ENCODE data around the gene PSTPIP2. TPM values are rescaled to one million over a fixed set of nuclear protein-coding genes. Genes with fewer than 3 reads are reported as not detected.

The PSTPIP2 gene
- total and polyA plus RNA-seq, 9 of the 15 experiments (the other 6 are each of a cell fraction or from before 2014, with no cell fraction given) = 14.0 to 45.7 (median 27.1) TPM

DNA sequence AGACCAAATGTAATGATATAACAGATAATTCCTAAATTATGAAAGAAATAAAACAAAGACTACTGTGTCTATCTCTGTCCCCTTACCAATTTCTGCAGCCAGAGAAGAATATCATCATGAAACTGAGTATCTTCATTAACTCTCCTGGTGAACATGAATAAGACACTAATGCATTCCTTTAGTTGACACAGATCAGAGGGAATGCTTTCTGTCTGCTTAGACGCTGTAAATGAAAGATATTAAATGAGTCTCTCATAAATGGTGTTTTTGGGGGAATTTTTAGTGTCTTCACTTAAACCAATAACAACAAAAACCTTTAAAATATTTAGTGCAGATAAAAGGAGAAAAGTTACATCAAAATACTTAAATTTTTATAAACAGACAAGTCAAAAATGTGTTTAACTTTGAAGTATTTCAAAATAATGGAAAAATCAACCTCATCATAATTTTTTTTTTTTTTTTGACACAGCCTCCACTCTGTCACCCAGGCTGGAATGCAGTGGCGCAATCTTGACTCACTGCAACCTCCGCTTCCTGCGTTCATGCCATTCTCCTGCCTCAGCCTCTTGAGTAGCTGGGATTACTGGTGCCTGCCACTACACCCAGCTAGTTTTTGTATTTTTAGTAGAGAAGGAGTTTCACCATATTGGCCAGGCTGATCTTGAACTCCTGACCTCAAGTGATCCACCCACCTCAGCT lies 120.9 kb downstream of the PSTPIP2 start:
- Histone ChIP-seq H3K79me2 (ENCODE audit: control insufficient read depth, insufficient read depth, low read length) (no peaks in the 10 kb centered on the region), H3K36me3 (ENCODE audit: control insufficient read depth, insufficient read depth, low read length) (peaks cover 68% of the 10 kb centered on the region; the same call in 2 of the 3 replicates), H3K27me3 (ENCODE audit: control insufficient read depth in 2 of 2, insufficient read depth in 2 of 2, low read length in 2 of 2) (no peaks in the 10 kb centered on the region), H3K4me1 (replicated peaks in 1 of 2; ENCODE audit: control insufficient read depth in 2 of 2, insufficient read depth in 2 of 2, low read length in 2 of 2) (no peaks in the 10 kb centered on the region), H3K9me3 (replicated peaks; ENCODE audit: control insufficient read depth, insufficient read depth, low read depth, low read length) (no peaks in the 10 kb centered on the region), H3K9me1 (ENCODE audit: control insufficient read depth, insufficient read depth, low read length) (no peaks in the 10 kb centered on the region), H4K20me1 (replicated peaks; ENCODE audit: control insufficient read depth, insufficient read depth, low read length) (no peaks in the 10 kb centered on the region), H3K4me2 (ENCODE audit: insufficient read depth, low read length) (no peak overlapping the region), H3K4me3 (no peak overlapping the region), H3K9ac (ENCODE audit: insufficient read depth in 1 of 2, low read depth in 2 of 2, low read length in 2 of 2) (no peak overlapping the region), H2AFZ (ENCODE audit: low read depth, low read length) (no peak overlapping the region), H3K27ac (ENCODE audit: extremely low read depth, low read depth, low read length) (no peak overlapping the region)
- no peak for ATAC-seq
- FAIRE-seq = no peak
- 84% methylated on average over 4 of the region's 4 CpGs for WGBS (ENCODE audit: insufficient coverage, low coverage, missing lambda C conversion rate)
- in situ Hi-C loops (cut with MboI) = no loop called here
- no TSS peak for BruUV-seq (replicated peaks)
- TF ChIP-seq, protein P1, sequence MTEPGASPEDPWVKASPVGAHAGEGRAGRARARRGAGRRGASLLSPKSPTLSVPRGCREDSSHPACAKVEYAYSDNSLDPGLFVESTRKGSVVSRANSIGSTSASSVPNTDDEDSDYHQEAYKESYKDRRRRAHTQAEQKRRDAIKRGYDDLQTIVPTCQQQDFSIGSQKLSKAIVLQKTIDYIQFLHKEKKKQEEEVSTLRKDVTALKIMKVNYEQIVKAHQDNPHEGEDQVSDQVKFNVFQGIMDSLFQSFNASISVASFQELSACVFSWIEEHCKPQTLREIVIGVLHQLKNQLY (CRISPR knock-in tag; conservative IDR thresholded peaks at IDR 0.05) = no peak
- TF ChIP-seq KHSRP (IDR thresholded peaks at IDR 0.05) (no peak), ZNF561 (CRISPR knock-in tag; conservative IDR thresholded peaks at IDR 0.05) (no peak), HMGN3 (IDR thresholded peaks at IDR 0.05; ENCODE audit: borderline replicate concordance, extremely low read depth, insufficient read length, low read depth, low read length) (no peak)
- intact Hi-C loops (cut with micrococcal nuclease) = no loop called here
- ChIA-PET CTCF (ENCODE audit: low intra/inter-chr PET ratio) (interaction anchor here (0.7 kb wide), 1 partner anchor 11 kb away, joined by 3 read pairs; no protein-coding TSS in a partner anchor), POLR2A (no interaction called here)
- DNase-seq (ENCODE audit: extremely low read depth in 1 of 4, low spot score in 3 of 4) = no peak
